Activated T-helper 2 cell treated with anti-CD3 and anti-CD28 coated beads, Interferon-gamma antibody, Interleukin-2, Interleukin-4, amounts not matched to agents 10 μg/mL and 5 μg/mL and 100 μg/mL, durations not matched to agents 14 hours and 24 hours and 36 hours (primary cell): Measurements from ENCODE around the gene NMT1. TPM values are rescaled to one million over a fixed set of nuclear protein-coding genes. Genes with fewer than 3 reads are reported as not detected.

Source experiments
- DNase-seq: peaks from one replicate; pipeline ENCODE4 v3.0.0; 2021; ENCODE audit warnings: low spot score
- H3K27ac Mint-ChIP-seq: one replicate; pipeline ENCODE4 v1.8.0; 2021; ENCODE audit warnings: mixed read lengths
- H3K27me3 Mint-ChIP-seq: one replicate; pipeline ENCODE4 v1.8.0; 2021; ENCODE audit warnings: low read depth, mixed read lengths
- H3K36me3 Mint-ChIP-seq: one replicate; pipeline ENCODE4 v1.8.0; 2021; ENCODE audit warnings: low read depth, mixed read lengths
- H3K4me1 Mint-ChIP-seq: one replicate; pipeline ENCODE4 v1.8.0; 2021; ENCODE audit warnings: low read depth, mixed read lengths
- H3K4me3 Mint-ChIP-seq: one replicate; pipeline ENCODE4 v1.8.0; 2021; ENCODE audit warnings: low read depth, mild to moderate bottlenecking, moderate library complexity, mixed read lengths
- H3K9me3 Mint-ChIP-seq: one replicate; pipeline ENCODE4 v1.8.0; 2021; ENCODE audit warnings: mixed read lengths
- intact Hi-C: fragments of 100-400 bp; cut with micrococcal nuclease; formaldehyde crosslinking; loops from one replicate; pipeline ENCODE4 v1.15.1; 2023
- total RNA-seq: library from RNA; stranded (reverse); gene quantifications from 2 replicates; pipeline ENCODE4 v1.2.3, GENCODE V29; 2022

NMT1 gene
- total RNA-seq, 1 donor from 2014 or later: 173 TPM

GRCh38 chr17:45125509-45125908, 64.4 kb downstream of the NMT1 start:
- DNase-seq: no peak
- Mint-ChIP-seq H3K4me3 (no peak overlapping the region), H3K27me3 (peaks cover 12% of the 10 kb centered on the region), H3K36me3 (no peaks in the 10 kb centered on the region), H3K9me3 (no peaks in the 10 kb centered on the region), H3K4me1 (peaks cover 3% of the 10 kb centered on the region), H3K27ac (no peak overlapping the region)
- intact Hi-C loops: no loop called here

GRCh38 chr17:45127207-45127547, 66.1 kb downstream of the NMT1 start:
- peaks cover 3% of the 10 kb centered on the region for H3K4me1 Mint-ChIP-seq
- H3K4me3 Mint-ChIP-seq: no peak overlapping the region
- H3K36me3 Mint-ChIP-seq: no peaks in the 10 kb centered on the region
- H3K27ac Mint-ChIP-seq: no peak overlapping the region
- no peak for DNase-seq
- H3K27me3 Mint-ChIP-seq: peaks cover 10% of the 10 kb centered on the region
- intact Hi-C loops: no loop called here
- no peaks in the 10 kb centered on the region for H3K9me3 Mint-ChIP-seq

DNA sequence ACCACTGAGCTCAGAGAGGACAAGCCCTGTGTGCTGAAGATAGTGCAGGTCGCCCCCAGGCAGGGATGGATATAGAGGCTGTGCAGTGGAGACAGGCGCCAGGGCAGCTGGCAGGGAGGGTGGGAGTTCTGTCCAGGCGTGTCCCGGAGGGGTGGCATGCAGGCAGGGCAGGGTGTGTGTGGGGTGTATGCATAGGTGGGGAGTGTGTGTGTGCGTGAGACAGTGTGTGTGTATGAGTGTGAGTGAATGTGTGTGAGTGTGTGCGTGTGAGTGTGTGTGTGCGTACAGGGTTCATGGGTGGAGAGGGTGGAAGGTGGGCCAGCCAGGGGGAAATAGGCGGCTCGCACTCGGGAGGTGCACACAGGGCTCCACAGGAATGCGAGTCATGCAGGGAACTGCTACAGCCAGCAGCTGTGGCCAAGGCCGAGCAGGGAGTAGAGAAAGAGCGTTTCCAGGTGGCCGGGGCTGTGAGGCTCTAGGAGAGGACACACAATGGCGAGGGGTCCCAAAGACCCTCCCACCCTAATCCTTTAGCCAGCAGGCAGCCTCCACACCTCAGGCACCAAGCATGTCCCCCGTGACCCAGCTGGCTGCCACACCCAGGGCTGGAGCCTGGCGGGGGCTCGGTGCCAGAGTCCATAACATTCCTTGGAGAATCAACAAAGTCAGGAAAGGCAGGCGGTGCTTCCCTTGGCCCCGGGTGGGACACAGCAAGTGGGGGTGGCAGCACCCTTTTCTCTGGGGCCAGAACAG, 66.6 kb downstream of the NMT1 start:
- H3K4me3 Mint-ChIP-seq: no peak overlapping the region
- H3K27me3 Mint-ChIP-seq: peaks cover 10% of the 10 kb centered on the region
- H3K9me3 Mint-ChIP-seq: no peaks in the 10 kb centered on the region
- H3K27ac Mint-ChIP-seq: no peak overlapping the region
- no peaks in the 10 kb centered on the region for H3K36me3 Mint-ChIP-seq
- DNase-seq: no peak
- peaks cover 3% of the 10 kb centered on the region for H3K4me1 Mint-ChIP-seq
- intact Hi-C loops: no loop called here

- Mint-ChIP-seq H3K4me1 (peaks cover 6% of the 10 kb centered on the region), H3K4me3 (no peak overlapping the region), H3K27ac (no peak overlapping the region), H3K9me3 (no peaks in the 10 kb centered on the region), H3K36me3 (no peaks in the 10 kb centered on the region), H3K27me3 (peaks cover 8% of the 10 kb centered on the region)
- intact Hi-C loops: no loop called here
- DNase-seq: no peak
Observed at GRCh38 chr17:45128331-45128730, 67.2 kb downstream of the NMT1 start.

GRCh38 chr17:45128989-45129388, 67.9 kb downstream of the NMT1 start:
- peaks cover 8% of the 10 kb centered on the region for H3K4me1 Mint-ChIP-seq
- no peaks in the 10 kb centered on the region for H3K36me3 Mint-ChIP-seq
- no peak overlapping the region for H3K4me3 Mint-ChIP-seq
- peaks cover 8% of the 10 kb centered on the region for H3K27me3 Mint-ChIP-seq
- no peak overlapping the region for H3K27ac Mint-ChIP-seq
- H3K9me3 Mint-ChIP-seq: no peaks in the 10 kb centered on the region
- no peak for DNase-seq
- intact Hi-C loops: no loop called here

DNA sequence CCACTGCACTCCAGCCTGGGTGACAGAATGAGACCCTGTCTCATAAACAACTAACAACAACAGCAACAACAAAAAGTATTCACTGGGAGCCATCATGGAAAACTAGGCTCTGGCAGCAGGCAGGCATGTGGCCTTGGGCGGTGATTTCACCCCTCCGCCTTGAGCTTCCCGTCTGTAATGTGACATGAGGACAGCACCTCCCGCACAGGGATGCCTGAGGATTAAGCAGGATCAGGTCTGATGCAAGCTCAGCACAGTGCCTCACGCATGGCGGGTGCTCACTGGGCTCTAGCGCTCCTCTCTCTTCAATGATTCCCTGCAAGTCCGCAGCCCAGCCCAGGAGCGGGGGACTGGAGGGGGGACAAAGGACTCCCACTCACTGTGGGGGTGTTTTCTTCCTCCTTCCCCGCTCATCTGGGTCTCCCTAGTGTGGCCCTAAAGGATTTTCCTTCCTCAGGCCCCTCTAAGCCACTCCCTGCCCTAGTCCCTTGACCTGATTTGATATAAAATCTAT, 68.4 kb downstream of the NMT1 start:
- DNase-seq: no peak
- Mint-ChIP-seq H3K36me3 (no peaks in the 10 kb centered on the region), H3K27me3 (peaks cover 8% of the 10 kb centered on the region), H3K4me1 (peaks cover 5% of the 10 kb centered on the region), H3K4me3 (no peak overlapping the region), H3K27ac (no peak overlapping the region), H3K9me3 (no peaks in the 10 kb centered on the region)
- intact Hi-C loops: no loop called here

GRCh38 chr17:45129940-45130680, 69.0 kb downstream of the NMT1 start:
- DNase-seq: no peak
- no peak overlapping the region for H3K27ac Mint-ChIP-seq
- peaks cover 5% of the 10 kb centered on the region for H3K4me1 Mint-ChIP-seq
- H3K27me3 Mint-ChIP-seq: peaks cover 8% of the 10 kb centered on the region
- no peaks in the 10 kb centered on the region for H3K36me3 Mint-ChIP-seq
- H3K4me3 Mint-ChIP-seq: no peak overlapping the region
- intact Hi-C loops: loop anchor here (5.0 kb wide), 2 partner anchors 233 to 353 kb away; partner anchors contain the start of gene EFTUD2
- no peaks in the 10 kb centered on the region for H3K9me3 Mint-ChIP-seq

DNA sequence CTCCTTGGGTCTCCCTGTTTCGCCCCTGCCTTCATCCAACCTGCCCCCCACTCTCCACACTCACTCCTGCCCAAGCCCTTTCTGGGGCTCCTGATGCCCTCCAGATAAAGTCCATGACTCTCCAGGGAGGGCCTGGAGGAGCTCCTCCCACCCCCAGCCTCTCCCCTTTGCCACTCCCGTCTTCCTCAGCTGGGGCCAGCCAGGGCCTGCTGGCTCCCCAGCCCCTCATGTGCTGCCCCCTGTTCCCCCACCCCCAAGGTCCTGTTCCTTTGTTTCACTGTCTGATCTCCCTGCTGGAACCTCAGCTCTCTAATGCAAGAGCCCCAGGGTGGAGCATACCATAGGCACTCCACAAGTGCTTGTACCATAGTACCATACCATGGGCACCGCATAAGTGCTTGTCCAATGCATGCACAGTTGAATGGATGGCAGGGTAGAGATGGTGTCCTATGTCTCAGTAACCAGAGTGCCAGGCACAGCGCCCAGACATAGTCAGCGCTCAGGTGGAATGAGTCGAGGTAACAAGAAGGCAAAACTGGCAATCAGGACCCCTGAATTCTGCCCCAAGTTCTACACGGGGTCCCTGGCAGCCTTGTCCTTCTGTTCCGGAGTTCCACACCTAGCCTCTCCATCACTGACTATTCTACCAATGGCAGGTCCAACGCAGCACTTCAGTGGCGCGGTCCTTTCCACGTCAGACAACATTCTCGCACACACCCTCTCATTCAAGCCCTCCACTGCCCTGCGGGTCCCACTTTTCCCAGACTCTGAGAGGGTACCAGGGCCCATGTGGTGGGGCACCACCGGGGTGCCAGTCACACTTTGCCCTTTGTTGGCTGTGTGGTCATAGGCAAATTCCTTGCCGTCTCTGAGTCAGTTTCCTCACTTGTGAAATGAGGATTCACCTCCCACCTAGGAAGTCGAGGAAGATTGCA, 69.8 kb downstream of the NMT1 start:
- H3K9me3 Mint-ChIP-seq: no peaks in the 10 kb centered on the region
- no peaks in the 10 kb centered on the region for H3K36me3 Mint-ChIP-seq
- peak overlapping the region; percentile 15 for H3K4me3 Mint-ChIP-seq
- peaks cover 8% of the 10 kb centered on the region for H3K27me3 Mint-ChIP-seq
- H3K4me1 Mint-ChIP-seq: peaks cover 7% of the 10 kb centered on the region
- H3K27ac Mint-ChIP-seq: no peak overlapping the region
- intact Hi-C loops: loop anchor here (5.0 kb wide), 2 partner anchors 234 to 354 kb away; partner anchors contain the start of gene EFTUD2
- DNase-seq: no peak

GRCh38 chr17:45131616-45132319, 70.7 kb downstream of the NMT1 start:
- intact Hi-C loops: loop anchor here (5.0 kb wide), 2 partner anchors 234 to 354 kb away; partner anchors contain the start of gene EFTUD2
- H3K27ac Mint-ChIP-seq: no peak overlapping the region
- DNase-seq: peak; percentile 40
- peaks cover 8% of the 10 kb centered on the region for H3K27me3 Mint-ChIP-seq
- H3K4me1 Mint-ChIP-seq: peaks cover 13% of the 10 kb centered on the region
- peak overlapping the region; percentile 64 for H3K4me3 Mint-ChIP-seq
- no peaks in the 10 kb centered on the region for H3K36me3 Mint-ChIP-seq
- H3K9me3 Mint-ChIP-seq: no peaks in the 10 kb centered on the region

- no peaks in the 10 kb centered on the region for H3K9me3 Mint-ChIP-seq
- intact Hi-C loops: loop anchor here (5.0 kb wide), 2 partner anchors 235 to 355 kb away; partner anchors contain the start of gene EFTUD2
- peak within 1 kb of the TSS; percentile 78 for H3K27ac Mint-ChIP-seq
- H3K36me3 Mint-ChIP-seq: no peaks in the 10 kb centered on the region
- H3K4me3 Mint-ChIP-seq: peak within 1 kb of the TSS; percentile 87
- H3K4me1 Mint-ChIP-seq: peaks cover 13% of the 10 kb centered on the region
- no peak for DNase-seq
- H3K27me3 Mint-ChIP-seq: peaks cover 8% of the 10 kb centered on the region
Observed at GRCh38 chr17:45132320-45132571, 71.1 kb downstream of the NMT1 start, which contains the start of gene PLCD3. Gene PLCD3, minus strand, starts transcription at chr17:45132515. Its CDS starts 105 bp downstream, at chr17:45132410.

DNA sequence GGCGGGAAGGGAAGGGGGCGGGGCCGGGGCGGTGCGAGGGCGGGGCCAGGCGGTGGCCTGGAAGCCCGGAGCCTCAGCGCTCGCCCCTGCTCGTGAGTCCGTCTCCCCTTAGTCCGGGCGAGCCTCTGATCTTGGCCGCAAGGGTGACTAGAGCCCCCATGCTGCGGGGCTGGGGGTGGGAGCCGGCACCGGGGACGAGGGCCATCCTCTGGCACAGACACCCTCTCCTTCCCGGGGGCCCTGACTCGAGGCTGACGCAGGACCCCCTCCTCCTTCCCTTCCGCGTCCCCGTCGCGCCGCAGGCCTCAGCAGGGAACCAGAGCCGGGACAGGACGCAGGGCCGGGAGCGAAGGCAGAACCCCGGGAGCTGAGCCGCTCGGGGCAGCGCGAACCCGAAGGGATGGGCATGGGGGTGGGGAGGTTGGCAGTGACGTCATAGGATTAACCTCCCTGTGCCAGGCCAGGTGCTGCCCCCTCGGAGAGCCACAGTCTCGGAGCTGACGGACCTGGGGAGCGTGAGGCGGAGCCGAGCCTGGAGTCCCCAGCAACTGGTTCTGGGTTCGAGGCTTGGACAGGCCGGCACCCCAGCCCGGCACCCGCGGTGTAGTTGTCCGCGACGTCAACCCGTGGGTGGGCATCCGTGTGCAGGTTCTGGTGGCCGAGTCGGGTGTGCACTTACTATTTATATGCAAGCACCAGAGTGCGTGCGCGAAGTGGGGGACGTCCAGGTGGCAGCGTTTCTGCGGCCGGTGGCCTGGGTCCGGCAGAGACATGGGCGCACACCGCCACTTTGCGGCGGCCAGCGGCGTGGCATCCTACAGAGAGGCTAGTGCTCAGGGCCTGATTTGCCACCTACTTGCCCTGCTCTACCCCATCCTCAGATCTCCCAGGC, 71.7 kb downstream of the NMT1 start:
- Mint-ChIP-seq H3K36me3 (no peaks in the 10 kb centered on the region), H3K4me3 (peak overlapping the region; percentile 87), H3K27ac (peak overlapping the region; percentile 78), H3K27me3 (peaks cover 8% of the 10 kb centered on the region), H3K4me1 (peaks cover 13% of the 10 kb centered on the region), H3K9me3 (no peaks in the 10 kb centered on the region)
- intact Hi-C loops: loop anchor here (5.0 kb wide), 2 partner anchors 236 to 356 kb away; partner anchors contain the start of gene EFTUD2
- peak; percentile 61 for DNase-seq
